Measurements from ENCODE around the gene TMEM259. TPM values are rescaled to one million over a fixed set of nuclear protein-coding genes. Genes with fewer than 3 reads are reported as not detected.

Gene TMEM259
- total RNA-seq, 1 experiment from 2014 or later = 155 TPM

DNA sequence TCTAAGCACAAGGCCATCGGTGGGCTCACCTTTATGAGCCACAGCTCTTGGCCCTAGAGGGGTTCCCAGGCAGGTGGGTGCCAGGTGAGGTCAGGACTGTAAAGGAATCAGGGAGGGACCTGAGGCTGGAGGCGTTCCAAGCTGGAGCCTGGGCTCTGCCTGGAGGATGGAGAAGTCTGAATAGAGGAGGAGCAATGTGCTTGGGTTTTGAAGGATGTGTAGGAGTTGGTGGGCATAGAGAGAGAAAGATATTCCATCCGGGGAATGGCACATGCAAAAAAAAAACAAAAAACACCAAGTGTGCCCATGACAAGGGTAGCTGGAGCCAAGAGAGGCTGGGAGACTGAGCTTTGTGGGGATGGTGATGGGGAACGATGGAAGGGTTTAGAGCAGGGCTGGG is 18.3 kb downstream of the TMEM259 start:
- Histone ChIP-seq H3K4me1 (replicated peaks; ENCODE audit: insufficient read depth) (no peaks in the 10 kb centered on the region), H3K27ac (no peak overlapping the region), H3K27me3 (ENCODE audit: insufficient read depth, low read depth) (peaks cover 28% of the 10 kb centered on the region), H3K9me2 (ENCODE audit: insufficient read depth) (no peaks in the 10 kb centered on the region), H3K79me2 (ENCODE audit: low read depth) (no peaks in the 10 kb centered on the region), H3F3A (ENCODE audit: insufficient read depth, low read depth) (peaks cover 21% of the 10 kb centered on the region; the same call in 1 of the 2 replicates), H2AFZ (no peak overlapping the region), H3K4me3 (no peak overlapping the region), H3K36me3 (ENCODE audit: low read depth) (no peaks in the 10 kb centered on the region), H3K4me2 (no peak overlapping the region), H4K20me1 (ENCODE audit: insufficient read depth) (no peaks in the 10 kb centered on the region; the same call in 1 of the 2 replicates), H3K9me3 (ENCODE audit: insufficient read depth, low read depth) (no peaks in the 10 kb centered on the region)
- TF ChIP-seq, protein P1, sequence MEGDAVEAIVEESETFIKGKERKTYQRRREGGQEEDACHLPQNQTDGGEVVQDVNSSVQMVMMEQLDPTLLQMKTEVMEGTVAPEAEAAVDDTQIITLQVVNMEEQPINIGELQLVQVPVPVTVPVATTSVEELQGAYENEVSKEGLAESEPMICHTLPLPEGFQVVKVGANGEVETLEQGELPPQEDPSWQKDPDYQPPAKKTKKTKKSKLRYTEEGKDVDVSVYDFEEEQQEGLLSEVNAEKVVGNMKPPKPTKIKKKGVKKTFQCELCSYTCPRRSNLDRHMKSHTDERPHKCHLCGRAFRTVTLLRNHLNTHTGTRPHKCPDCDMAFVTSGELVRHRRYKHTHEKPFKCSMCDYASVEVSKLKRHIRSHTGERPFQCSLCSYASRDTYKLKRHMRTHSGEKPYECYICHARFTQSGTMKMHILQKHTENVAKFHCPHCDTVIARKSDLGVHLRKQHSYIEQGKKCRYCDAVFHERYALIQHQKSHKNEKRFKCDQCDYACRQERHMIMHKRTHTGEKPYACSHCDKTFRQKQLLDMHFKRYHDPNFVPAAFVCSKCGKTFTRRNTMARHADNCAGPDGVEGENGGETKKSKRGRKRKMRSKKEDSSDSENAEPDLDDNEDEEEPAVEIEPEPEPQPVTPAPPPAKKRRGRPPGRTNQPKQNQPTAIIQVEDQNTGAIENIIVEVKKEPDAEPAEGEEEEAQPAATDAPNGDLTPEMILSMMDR (conservative IDR thresholded peaks at IDR 0.05) = no peak
- no peak for TF ChIP-seq EZH2 (IDR thresholded peaks at IDR 0.05; ENCODE audit: low read depth)
- intact Hi-C loops (cut with micrococcal nuclease; ENCODE audit: unreplicated experiment) = no loop called here
- no TSS peak for BruUV-seq (replicated peaks)
- no peak for DNase-seq
- ChIA-PET CTCF (interaction anchor here (0.7 kb wide), 1 partner anchor 10 kb away, joined by 11 read pairs; no protein-coding TSS in a partner anchor), POLR2A (ENCODE audit: unreplicated experiment) (interaction anchor here (0.5 kb wide), 1 partner anchor 26 kb away, joined by 3 read pairs; no protein-coding TSS in a partner anchor)

DNA sequence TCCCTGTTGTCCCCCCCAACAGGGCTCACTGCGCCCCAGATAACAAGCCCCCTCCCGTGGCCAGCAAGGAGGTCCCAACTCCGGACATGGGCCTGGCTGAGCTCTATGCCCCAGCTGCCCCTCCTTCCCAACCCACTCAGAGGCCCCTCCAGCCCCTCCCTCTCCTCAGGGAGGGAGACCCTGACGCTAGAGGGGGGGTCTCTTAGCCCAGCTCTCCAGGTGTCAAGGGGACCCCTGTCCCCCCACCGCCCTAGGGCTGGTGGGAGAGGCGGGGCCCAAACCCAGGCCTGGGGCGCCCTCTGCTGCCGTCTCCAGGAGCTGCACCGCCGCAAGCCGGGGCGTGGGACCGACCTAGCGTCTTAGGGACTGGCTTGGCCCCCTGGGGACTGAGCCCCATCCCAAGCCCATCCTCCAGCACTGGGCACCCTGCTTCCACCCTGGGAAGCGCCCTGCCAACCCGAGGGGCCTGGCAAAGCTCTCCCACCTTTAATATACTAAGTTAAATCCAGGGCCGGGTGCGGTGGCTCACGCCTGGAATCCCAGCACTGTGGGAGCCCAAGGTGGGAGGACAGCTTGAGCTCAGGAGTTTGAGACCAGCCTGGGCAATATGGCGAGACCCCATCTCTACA is 19.3 kb downstream of the TMEM259 start:
- H3K9me3 ChIP-seq (ENCODE audit: insufficient read depth, low read depth) = no peaks in the 10 kb centered on the region
- BruUV-seq (replicated peaks) = no TSS peak
- H4K20me1 ChIP-seq (ENCODE audit: insufficient read depth) = no peaks in the 10 kb centered on the region; the same call in 1 of the 2 replicates
- peaks cover 34% of the 10 kb centered on the region for H3K27me3 ChIP-seq (ENCODE audit: insufficient read depth, low read depth)
- no peak overlapping the region for H3K4me3 ChIP-seq
- DNase-seq = peak in 1 of 2 experiments; percentile 59
- H3K79me2 ChIP-seq (ENCODE audit: low read depth) = no peaks in the 10 kb centered on the region
- 0 out of 2 replicates have a peak overlapping the region, but pooled peaks have one; percentile 13 for H3K4me2 ChIP-seq
- no peaks in the 10 kb centered on the region for H3K9me2 ChIP-seq (ENCODE audit: insufficient read depth)
- peaks cover 23% of the 10 kb centered on the region; the same call in 1 of the 2 replicates for H3F3A ChIP-seq (ENCODE audit: insufficient read depth, low read depth)
- no peak overlapping the region for H2AFZ ChIP-seq
- intact Hi-C loops (cut with micrococcal nuclease; ENCODE audit: unreplicated experiment) = loop anchor here (1.0 kb wide), 1 partner anchor 80 kb away; no protein-coding TSS in a partner anchor
- no peak overlapping the region for H3K27ac ChIP-seq
- CTCF ChIA-PET = interaction anchor here (0.5 to 1.0 kb wide), 3 partner anchors 15 to 202 kb away, joined by 4 to 6 read pairs (median 5); no protein-coding TSS in a partner anchor
- TF ChIP-seq, protein P1 (conservative IDR thresholded peaks at IDR 0.05) = peak; percentile 94
- no peak for TF ChIP-seq EZH2 (IDR thresholded peaks at IDR 0.05; ENCODE audit: low read depth)
- POLR2A ChIA-PET (ENCODE audit: unreplicated experiment) = no interaction called here
- H3K36me3 ChIP-seq (ENCODE audit: low read depth) = no peaks in the 10 kb centered on the region
- H3K4me1 ChIP-seq (replicated peaks; ENCODE audit: insufficient read depth) = peaks cover 2% of the 10 kb centered on the region

DNA sequence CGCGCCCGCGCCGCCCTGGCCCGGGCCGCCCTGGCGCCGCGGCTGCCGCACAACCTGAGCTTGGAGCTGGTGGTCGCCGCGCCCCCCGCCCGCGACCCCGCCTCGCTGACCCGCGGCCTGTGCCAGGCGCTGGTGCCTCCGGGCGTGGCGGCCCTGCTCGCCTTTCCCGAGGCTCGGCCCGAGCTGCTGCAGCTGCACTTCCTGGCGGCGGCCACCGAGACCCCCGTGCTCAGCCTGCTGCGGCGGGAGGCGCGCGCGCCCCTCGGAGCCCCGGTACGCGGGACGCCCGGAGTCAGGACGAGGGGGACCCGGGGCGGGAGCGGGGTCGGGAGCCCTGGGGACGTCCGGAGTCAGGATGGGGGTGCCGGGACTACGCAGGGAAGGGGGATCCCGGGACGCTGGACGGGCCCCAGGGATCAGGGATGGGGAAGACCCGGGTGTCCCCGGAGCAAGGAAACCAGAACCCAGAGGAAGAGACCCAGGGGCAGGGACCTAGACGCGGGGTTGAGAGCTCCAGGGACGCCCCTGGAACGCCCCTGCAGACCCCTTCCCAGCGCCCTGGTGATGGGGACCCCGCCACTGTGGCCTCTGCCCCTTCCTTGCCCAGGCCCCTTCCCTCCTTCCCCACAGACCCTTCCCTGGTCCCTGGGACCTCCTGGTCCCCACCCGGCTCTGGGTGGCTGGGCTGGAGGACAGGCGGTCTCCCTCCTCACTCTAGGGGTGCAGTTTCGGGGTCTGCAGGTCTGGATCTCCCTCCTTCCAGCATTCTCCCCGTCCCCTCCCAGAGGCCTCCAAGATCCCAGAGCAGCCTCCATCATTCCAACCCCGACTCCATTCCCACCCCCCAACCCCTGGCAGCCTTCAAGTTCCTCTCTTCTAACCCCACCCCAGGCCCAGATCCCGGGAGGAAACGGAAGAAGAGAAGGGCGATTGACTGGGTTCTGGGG is 20.1 kb downstream of the TMEM259 start:
- Histone ChIP-seq H3K4me3 (no peak overlapping the region), H2AFZ (no peak overlapping the region), H3K9me2 (ENCODE audit: insufficient read depth) (no peaks in the 10 kb centered on the region), H3K27ac (no peak overlapping the region), H3K27me3 (ENCODE audit: insufficient read depth, low read depth) (peaks cover 34% of the 10 kb centered on the region), H3F3A (ENCODE audit: insufficient read depth, low read depth) (peaks cover 22% of the 10 kb centered on the region; the same call in 1 of the 2 replicates), H3K4me2 (peak overlapping the region; percentile 47; the same call in 1 of the 2 replicates), H3K9me3 (ENCODE audit: insufficient read depth, low read depth) (no peaks in the 10 kb centered on the region), H4K20me1 (ENCODE audit: insufficient read depth) (peaks cover 1% of the 10 kb centered on the region; the same call in 1 of the 2 replicates), H3K36me3 (ENCODE audit: low read depth) (no peaks in the 10 kb centered on the region), H3K79me2 (ENCODE audit: low read depth) (no peaks in the 10 kb centered on the region), H3K4me1 (replicated peaks; ENCODE audit: insufficient read depth) (peaks cover 10% of the 10 kb centered on the region)
- ChIA-PET CTCF (interaction anchor here (0.5 to 1.0 kb wide), 2 partner anchors 16 to 117 kb away, joined by 4 to 5 read pairs; no protein-coding TSS in a partner anchor), POLR2A (ENCODE audit: unreplicated experiment) (no interaction called here)
- DNase-seq = no peak
- TF ChIP-seq, protein P1 (conservative IDR thresholded peaks at IDR 0.05) = no peak
- no peak for TF ChIP-seq EZH2 (IDR thresholded peaks at IDR 0.05; ENCODE audit: low read depth)
- intact Hi-C loops (cut with micrococcal nuclease; ENCODE audit: unreplicated experiment) = loop anchor here (1.0 kb wide), 1 partner anchor 80 kb away; no protein-coding TSS in a partner anchor
- BruUV-seq (replicated peaks) = no TSS peak
